Measurements from ENCODE around the gene FRMD6.

Gene FRMD6

DNA sequence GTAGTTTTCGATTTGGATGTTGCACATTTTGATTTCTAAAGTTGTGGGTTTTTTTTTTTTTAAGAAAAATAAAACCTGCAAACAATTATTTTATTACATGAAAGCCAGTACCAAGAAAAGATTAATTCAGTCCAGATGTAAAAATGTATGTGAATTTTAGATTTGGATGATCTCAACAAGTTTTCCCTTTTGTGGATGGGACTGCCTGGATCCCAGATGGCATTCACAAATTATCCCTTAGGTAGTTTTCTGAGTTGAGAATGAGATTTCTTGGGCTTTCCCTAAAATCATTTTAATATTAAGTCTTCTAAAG is 2.8 kb downstream of the FRMD6 start:
- no peak overlapping the region for H3K4me3 ChIP-seq (ENCODE audit: low read depth, low read length)
- DNase-seq = no peak
- no peaks in the 10 kb centered on the region for H3K27me3 ChIP-seq (ENCODE audit: insufficient read depth, low read depth, severe bottlenecking)
- no peak overlapping the region for H3K27ac ChIP-seq
- no peak for TF ChIP-seq CTCF (IDR thresholded peaks at IDR 0.05; ENCODE audit: low read depth, low read length)
- no peaks in the 10 kb centered on the region for H3K9me3 ChIP-seq (ENCODE audit: severe bottlenecking)
- no peaks in the 10 kb centered on the region for H3K36me3 ChIP-seq

DNA sequence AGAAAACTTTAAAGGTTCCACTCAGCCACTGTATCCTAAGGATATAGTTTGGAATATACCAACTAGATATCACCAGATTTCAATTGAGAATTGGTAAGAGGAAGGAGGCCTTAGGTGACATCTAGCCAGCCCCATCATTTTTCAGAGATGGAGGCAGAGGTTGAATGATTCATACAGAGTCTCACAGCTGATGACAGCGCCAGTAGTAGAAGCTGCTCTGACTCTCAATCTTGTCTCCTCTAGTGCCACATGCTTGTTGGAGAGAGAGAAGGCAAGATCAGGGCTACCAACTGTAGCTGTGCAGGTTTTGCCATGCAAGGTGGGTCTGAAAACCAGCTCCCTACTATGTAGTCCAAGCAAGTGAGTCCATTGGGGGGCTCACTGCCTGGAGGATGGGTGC is 6.1 kb downstream of the FRMD6 start:
- Histone ChIP-seq H3K9me3 (ENCODE audit: severe bottlenecking) (no peaks in the 10 kb centered on the region), H3K36me3 (no peaks in the 10 kb centered on the region), H3K4me3 (ENCODE audit: low read depth, low read length) (no peak overlapping the region), H3K27ac (no peak overlapping the region), H3K27me3 (ENCODE audit: insufficient read depth, low read depth, severe bottlenecking) (no peaks in the 10 kb centered on the region)
- no peak for TF ChIP-seq CTCF (IDR thresholded peaks at IDR 0.05; ENCODE audit: low read depth, low read length)
- no peak for DNase-seq

GRCh38 chr14:51658441-51659173 is 6.9 kb downstream of the FRMD6 start:
- H3K9me3 ChIP-seq (ENCODE audit: severe bottlenecking) = no peaks in the 10 kb centered on the region
- TF ChIP-seq CTCF (IDR thresholded peaks at IDR 0.05; ENCODE audit: low read depth, low read length) = no peak
- no peaks in the 10 kb centered on the region for H3K36me3 ChIP-seq
- no peak overlapping the region for H3K27ac ChIP-seq
- DNase-seq = no peak
- H3K4me3 ChIP-seq (ENCODE audit: low read depth, low read length) = no peak overlapping the region
- H3K27me3 ChIP-seq (ENCODE audit: insufficient read depth, low read depth, severe bottlenecking) = no peaks in the 10 kb centered on the region

DNA sequence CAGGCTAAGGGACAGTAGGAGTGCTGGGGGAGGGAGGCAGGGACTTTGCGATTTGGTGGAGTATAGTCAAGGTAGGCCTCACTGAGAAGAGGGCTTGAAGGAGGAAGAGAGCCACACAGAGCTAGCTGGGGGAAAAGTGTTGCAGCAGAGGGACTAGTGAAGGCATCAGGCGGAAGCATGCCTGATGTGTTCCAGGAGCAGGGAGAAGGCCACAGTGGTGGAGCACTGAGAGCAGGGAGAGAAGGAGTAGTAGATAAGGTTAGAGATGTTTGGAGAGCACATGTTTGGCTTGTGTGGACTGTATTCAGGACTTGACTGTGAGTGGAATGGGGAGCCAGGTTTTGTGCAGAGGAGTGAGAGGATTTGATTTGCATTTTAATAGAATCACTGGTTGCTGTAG is 9.0 kb downstream of the FRMD6 start:
- no peak for DNase-seq
- Histone ChIP-seq H3K27ac (no peak overlapping the region), H3K4me3 (ENCODE audit: low read depth, low read length) (no peak overlapping the region), H3K9me3 (ENCODE audit: severe bottlenecking) (no peaks in the 10 kb centered on the region), H3K27me3 (ENCODE audit: insufficient read depth, low read depth, severe bottlenecking) (no peaks in the 10 kb centered on the region), H3K36me3 (no peaks in the 10 kb centered on the region)
- no peak for TF ChIP-seq CTCF (IDR thresholded peaks at IDR 0.05; ENCODE audit: low read depth, low read length)

GRCh38 chr14:51661504-51661903 is 9.8 kb downstream of the FRMD6 start:
- no peak for TF ChIP-seq CTCF (IDR thresholded peaks at IDR 0.05; ENCODE audit: low read depth, low read length)
- no peaks in the 10 kb centered on the region for H3K36me3 ChIP-seq
- no peak for DNase-seq

GRCh38 chr14:51663783-51664326 is 12.1 kb downstream of the FRMD6 start:
- H3K27me3 ChIP-seq (ENCODE audit: insufficient read depth, low read depth, severe bottlenecking) = no peaks in the 10 kb centered on the region
- no peak overlapping the region for H3K27ac ChIP-seq
- no peaks in the 10 kb centered on the region for H3K36me3 ChIP-seq
- H3K4me3 ChIP-seq (ENCODE audit: low read depth, low read length) = no peak overlapping the region
- TF ChIP-seq CTCF (IDR thresholded peaks at IDR 0.05; ENCODE audit: low read depth, low read length) = no peak
- H3K9me3 ChIP-seq (ENCODE audit: severe bottlenecking) = no peaks in the 10 kb centered on the region
- DNase-seq = no peak

More at GRCh38 chr14:51661504-51661903, 9.8 kb downstream of the FRMD6 start:
- no peak overlapping the region for H3K27ac ChIP-seq
- H3K9me3 ChIP-seq (ENCODE audit: severe bottlenecking) = no peaks in the 10 kb centered on the region
- H3K4me3 ChIP-seq (ENCODE audit: low read depth, low read length) = no peak overlapping the region
- H3K27me3 ChIP-seq (ENCODE audit: insufficient read depth, low read depth, severe bottlenecking) = no peaks in the 10 kb centered on the region
